HuH-7 (cell line): ENCODE results near the gene PDE8A.
A peak's percentile ranks its signal among the peaks of the same experiment; 100 is the strongest.
"Not testable (repeated sequence)": the region's sequence is repeated elsewhere in the genome, so short reads cannot be mapped to it uniquely, and the experiment has no call there.

Experiments
- DNase-seq: peaks from one replicate; pipeline ENCODE4 v3.0.0; 2011; ENCODE audit warnings: low spot score

The PDE8A gene

GRCh38 chr15:85128621-85129020 lies 147.0 kb downstream of the PDE8A start:
- DNase-seq = no peak

- no peak for DNase-seq
These were observed 148.2 kb downstream of the PDE8A start for GRCh38 chr15:85129881-85130280.

- no peak for DNase-seq
These were observed 150.3 kb downstream of the PDE8A start for GRCh38 chr15:85131915-85132314.

- no peak for DNase-seq
These were observed 152.1 kb downstream of the PDE8A start for GRCh38 chr15:85133709-85134108.

- no peak for DNase-seq
These were observed 156.0 kb downstream of the PDE8A start for GRCh38 chr15:85137489-85138168.

GRCh38 chr15:85139391-85139790 lies 157.7 kb downstream of the PDE8A start:
- no peak for DNase-seq

GRCh38 chr15:85141726-85142125 lies 160.1 kb downstream of the PDE8A start:
- DNase-seq = no peak

GRCh38 chr15:85142312-85142711 lies 160.7 kb downstream of the PDE8A start:
- no peak for DNase-seq

- DNase-seq = no peak
These were observed 167.9 kb downstream of the PDE8A start for GRCh38 chr15:85149465-85150129.

GRCh38 chr15:85150130-85150480 lies 168.4 kb downstream of the PDE8A start:
- DNase-seq = no peak

- no peak for DNase-seq
These were observed 169.5 kb downstream of the PDE8A start for GRCh38 chr15:85151145-85151544.

GRCh38 chr15:85151861-85152260 lies 170.2 kb downstream of the PDE8A start:
- no peak for DNase-seq

GRCh38 chr15:85154061-85154460 lies 172.4 kb downstream of the PDE8A start:
- DNase-seq = no peak

GRCh38 chr15:85155360-85155759 lies 173.7 kb downstream of the PDE8A start:
- DNase-seq = no peak

GRCh38 chr15:85155857-85156256 lies 174.2 kb downstream of the PDE8A start:
- no peak for DNase-seq

- no peak for DNase-seq
These were observed 175.7 kb downstream of the PDE8A start for GRCh38 chr15:85157344-85157743.

GRCh38 chr15:85162237-85162636 lies 180.6 kb downstream of the PDE8A start:
- DNase-seq = no peak

- no peak for DNase-seq
These were observed 183.3 kb downstream of the PDE8A start for GRCh38 chr15:85164841-85165466.

GRCh38 chr15:85167568-85167967 lies 185.9 kb downstream of the PDE8A start:
- no peak for DNase-seq

- peak; percentile 49 for DNase-seq
These were observed 187.1 kb downstream of the PDE8A start for GRCh38 chr15:85168642-85169173.

GRCh38 chr15:85171736-85172135 lies 190.1 kb downstream of the PDE8A start:
- DNase-seq = no peak

GRCh38 chr15:85172846-85173490 lies 191.3 kb downstream of the PDE8A start:
- DNase-seq = no peak

- not testable (repeated sequence) for DNase-seq
These were observed 192.0 kb downstream of the PDE8A start for GRCh38 chr15:85173630-85174029.
